GM10248 (cell line): ENCODE measurements around the gene USP48.

ENCODE experiments used
- CTCF ChIA-PET: fragments of 300-600 bp; sonication (Branson Sonifier 250); formaldehyde crosslinking; extraction: SDS; loops from one replicate; lab custom pipeline; 2021; ENCODE audit warnings: antibody characterized with exemption; lab: Yijun Ruan, JAX
- POLR2A ChIA-PET: fragments of 350-650 bp; sonication (Branson Sonifier 250); formaldehyde crosslinking; extraction: SDS; loops from one replicate; lab custom pipeline; 2020; ENCODE audit warnings: antibody characterized with exemption; lab: Yijun Ruan, JAX
- DNase-seq: peaks from one replicate; pipeline ENCODE4 v3.0.0; 2012; ENCODE audit errors: extremely low spot score
- TF ChIP-seq, protein P1 (sequence below): IDR thresholded peaks from 2 replicates; pipeline ENCODE4 v1.5.1; 2012; ENCODE audit warnings: mild to moderate bottlenecking, low read depth; ENCODE audit errors: extremely low read depth, missing control alignments, control extremely low read depth

USP48 gene

DNA sequence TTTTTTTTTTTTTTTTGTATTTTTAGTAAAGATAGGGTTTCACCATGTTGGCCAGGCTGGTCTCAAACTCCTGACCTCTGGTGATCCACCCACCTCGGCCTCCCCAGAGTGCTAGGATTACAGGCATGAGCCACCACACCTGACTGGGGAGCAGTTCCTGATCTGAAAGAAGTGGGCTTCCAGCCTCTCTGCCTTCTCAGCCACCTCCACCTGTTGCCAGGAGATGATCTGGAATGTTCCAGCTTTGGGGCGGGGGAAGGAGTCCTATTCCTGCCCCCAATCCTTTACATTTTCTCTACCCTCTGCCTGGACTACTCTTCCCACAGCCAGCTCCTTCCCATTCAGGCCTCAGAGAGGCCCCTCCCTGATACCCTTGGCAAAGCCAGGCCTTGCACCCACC, 141.9 kb downstream of the USP48 start:
- DNase-seq = no peak
- POLR2A ChIA-PET = interaction anchor here (0.6 kb wide), 1 partner anchor 1516 kb away, joined by 3 read pairs; no protein-coding TSS in a partner anchor
- TF ChIP-seq, protein P1, sequence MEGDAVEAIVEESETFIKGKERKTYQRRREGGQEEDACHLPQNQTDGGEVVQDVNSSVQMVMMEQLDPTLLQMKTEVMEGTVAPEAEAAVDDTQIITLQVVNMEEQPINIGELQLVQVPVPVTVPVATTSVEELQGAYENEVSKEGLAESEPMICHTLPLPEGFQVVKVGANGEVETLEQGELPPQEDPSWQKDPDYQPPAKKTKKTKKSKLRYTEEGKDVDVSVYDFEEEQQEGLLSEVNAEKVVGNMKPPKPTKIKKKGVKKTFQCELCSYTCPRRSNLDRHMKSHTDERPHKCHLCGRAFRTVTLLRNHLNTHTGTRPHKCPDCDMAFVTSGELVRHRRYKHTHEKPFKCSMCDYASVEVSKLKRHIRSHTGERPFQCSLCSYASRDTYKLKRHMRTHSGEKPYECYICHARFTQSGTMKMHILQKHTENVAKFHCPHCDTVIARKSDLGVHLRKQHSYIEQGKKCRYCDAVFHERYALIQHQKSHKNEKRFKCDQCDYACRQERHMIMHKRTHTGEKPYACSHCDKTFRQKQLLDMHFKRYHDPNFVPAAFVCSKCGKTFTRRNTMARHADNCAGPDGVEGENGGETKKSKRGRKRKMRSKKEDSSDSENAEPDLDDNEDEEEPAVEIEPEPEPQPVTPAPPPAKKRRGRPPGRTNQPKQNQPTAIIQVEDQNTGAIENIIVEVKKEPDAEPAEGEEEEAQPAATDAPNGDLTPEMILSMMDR = no peak
- CTCF ChIA-PET = no interaction called here

DNA sequence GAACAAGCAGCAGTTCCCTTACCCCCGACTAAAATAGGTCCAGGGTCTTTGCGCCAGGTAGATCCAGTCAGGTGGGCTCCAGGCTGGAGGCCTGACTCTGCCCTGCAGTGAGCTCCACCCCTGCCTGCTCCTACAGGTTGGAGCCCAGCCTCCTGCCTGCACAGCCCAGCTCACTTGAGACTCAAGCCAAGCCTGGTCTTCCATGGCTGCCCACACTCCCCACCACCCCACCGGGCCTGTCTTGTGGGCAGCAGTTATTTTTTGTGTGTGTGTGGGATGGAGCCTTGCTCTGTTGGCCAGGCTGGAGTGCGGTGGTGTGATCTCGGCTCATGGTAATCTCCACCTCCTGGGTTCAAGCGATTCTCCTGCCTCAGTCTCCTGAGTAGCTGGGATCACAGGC, 142.3 kb downstream of the USP48 start:
- ChIA-PET CTCF (no interaction called here), POLR2A (interaction anchor here (0.6 kb wide), 1 partner anchor 1516 kb away, joined by 3 read pairs; no protein-coding TSS in a partner anchor)
- DNase-seq = no peak
- TF ChIP-seq, protein P1 = no peak

DNA sequence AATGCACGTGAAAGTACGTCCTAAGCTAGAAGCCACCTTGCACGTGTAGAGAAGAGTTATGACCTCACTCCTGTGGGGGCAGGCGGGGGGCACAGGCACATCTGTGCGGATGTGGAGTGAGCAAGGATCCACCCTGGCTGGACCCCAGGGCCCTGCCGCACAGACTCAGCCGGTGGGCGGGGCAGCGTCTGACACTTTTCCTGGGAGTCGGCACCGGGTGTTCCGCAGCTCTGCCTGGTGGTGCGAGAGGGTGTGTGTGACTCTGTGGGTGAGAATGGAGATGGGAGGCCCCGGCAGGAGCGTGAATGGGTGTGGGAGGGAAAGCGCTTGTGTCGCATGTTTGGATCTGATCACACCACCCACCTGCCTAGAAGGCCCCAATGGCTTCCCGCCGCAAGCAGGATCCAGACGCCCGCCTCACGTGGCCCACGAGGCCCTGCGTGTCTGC, 143.3 kb downstream of the USP48 start:
- CTCF ChIA-PET = interaction anchor here (1.3 kb wide), 1 partner anchor 9 kb away, joined by 3 read pairs; no protein-coding TSS in a partner anchor
- DNase-seq = no peak

DNA sequence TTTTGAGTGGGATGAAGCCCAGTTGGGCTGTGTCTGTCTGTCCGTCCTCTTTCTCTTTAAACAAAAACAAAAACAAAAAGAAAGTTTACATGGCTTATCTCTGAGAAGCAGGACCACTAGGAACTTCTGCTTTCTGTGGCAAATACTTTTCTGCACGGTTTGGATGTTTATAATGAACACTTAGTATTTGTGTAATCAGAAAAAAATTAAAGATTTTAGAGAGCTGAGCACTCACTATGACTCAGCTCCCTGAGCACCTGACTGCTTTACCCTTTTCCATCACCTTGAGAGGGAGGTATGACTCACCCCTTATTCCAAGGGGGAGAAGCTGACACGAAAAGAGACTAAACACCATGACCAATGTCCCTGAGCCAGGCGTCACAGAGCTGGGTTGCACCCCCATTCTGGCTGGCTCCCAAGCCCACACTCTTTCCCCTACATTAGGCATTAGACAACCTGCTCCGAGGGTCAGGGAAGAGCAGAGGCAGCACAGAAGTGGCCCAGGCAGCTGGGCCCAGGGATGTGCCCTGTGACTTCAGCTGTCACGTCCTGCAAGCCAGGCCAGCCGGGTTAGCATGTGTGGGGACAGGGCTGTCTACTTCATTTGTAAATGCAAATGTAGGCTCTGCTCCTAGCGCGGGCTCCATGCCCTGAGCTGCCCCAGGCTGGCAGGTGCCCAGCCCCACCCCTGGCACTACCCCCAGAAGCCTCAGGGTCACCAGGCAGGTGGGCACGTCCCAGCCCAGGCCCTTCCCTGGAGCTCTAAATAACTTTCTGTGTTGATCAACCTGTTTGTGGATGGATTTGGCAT, 144.2 kb downstream of the USP48 start:
- TF ChIP-seq, protein P1 = no peak
- ChIA-PET POLR2A (no interaction called here), CTCF (interaction anchor here (1.0 to 1.3 kb wide), 2 partner anchors 10 to 19 kb away, joined by 3 read pairs; no protein-coding TSS in a partner anchor)
- DNase-seq = no peak

More for the DNA sequence above, 143.3 kb downstream of the USP48 start:
- TF ChIP-seq, protein P1 = no peak
- POLR2A ChIA-PET = no interaction called here

DNA sequence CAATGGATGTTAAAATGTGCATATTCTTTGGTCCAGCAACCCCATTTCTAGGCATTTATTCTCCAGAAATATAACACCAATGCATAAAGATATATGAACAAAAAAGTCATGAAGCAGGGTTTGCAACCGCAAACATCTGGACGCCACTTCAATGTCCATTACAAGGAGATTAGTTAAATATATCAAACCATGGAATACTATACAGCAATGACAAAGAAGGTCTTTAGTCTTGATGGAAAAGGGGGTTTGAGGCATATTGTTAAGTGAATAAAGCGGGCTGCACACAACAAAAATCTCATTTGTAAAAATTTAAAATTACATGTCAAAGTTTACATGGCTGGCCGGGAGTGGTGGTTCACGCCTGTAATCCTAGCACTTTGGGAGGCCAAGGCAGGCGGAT, 145.4 kb downstream of the USP48 start:
- DNase-seq = no peak
- CTCF ChIA-PET = interaction anchor here (1.0 kb wide), 1 partner anchor 20 kb away, joined by 3 read pairs; no protein-coding TSS in a partner anchor
- TF ChIP-seq, protein P1 = no peak
- POLR2A ChIA-PET = interaction anchor here (0.6 kb wide), 1 partner anchor 30 kb away, joined by 5 read pairs; no protein-coding TSS in a partner anchor

DNA sequence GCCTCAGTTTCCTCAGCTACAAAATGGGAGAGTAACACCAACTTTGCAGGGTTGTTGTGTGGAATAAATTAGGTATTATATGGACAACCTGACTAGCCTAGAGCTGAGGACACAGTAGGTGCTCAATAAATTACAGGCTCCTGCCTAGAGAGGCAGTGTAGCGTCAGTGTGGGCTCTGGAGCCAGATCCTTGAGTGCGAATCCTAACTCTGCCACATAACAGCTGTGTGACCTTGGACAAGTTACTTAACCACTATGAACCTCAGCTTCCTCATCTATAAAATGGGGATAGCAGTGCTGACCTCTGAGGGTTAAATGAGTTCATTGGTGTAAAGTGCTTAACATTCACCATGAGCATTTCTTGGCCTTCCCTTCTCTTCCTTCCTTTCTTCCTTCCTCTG, 146.9 kb downstream of the USP48 start:
- DNase-seq = no peak
- CTCF ChIA-PET = no interaction called here
- POLR2A ChIA-PET = no interaction called here
- TF ChIP-seq, protein P1 = no peak
